22Rv1 (cell line): ENCODE results near the gene HBA2.

Source experiments
- H3K27ac ChIP-seq: fragments of 450-650 bp; 2 replicates; pipeline ENCODE4 v1.5.1; 2017
- CTCF ChIP-seq: fragments of 450-650 bp; IDR thresholded peaks from 2 replicates; pipeline ENCODE4 v1.5.1; 2017; ENCODE audit warnings: mild to moderate bottlenecking
- ZFX ChIP-seq: fragments of 450-650 bp; IDR thresholded peaks from 2 replicates; pipeline ENCODE4 v1.6.1; 2017; ENCODE audit warnings: antibody characterized with exemption, borderline replicate concordance

HBA2 gene

GRCh38 chr16:140175-140857 is 32.4 kb upstream of the HBA2 start:
- no peak overlapping the region for H3K27ac ChIP-seq
- TF ChIP-seq ZFX = no peak
- no peak for TF ChIP-seq CTCF

- no peak overlapping the region for H3K27ac ChIP-seq
- TF ChIP-seq CTCF = no peak
- TF ChIP-seq ZFX = no peak
Measured at GRCh38 chr16:142405-142967, 30.2 kb upstream of the HBA2 start.

- no peak overlapping the region for H3K27ac ChIP-seq
- TF ChIP-seq ZFX (no peak), CTCF (no peak)
Measured at GRCh38 chr16:143047-143446, 29.6 kb upstream of the HBA2 start.

- H3K27ac ChIP-seq = no peak overlapping the region
- TF ChIP-seq ZFX (no peak), CTCF (no peak)
Measured at GRCh38 chr16:143456-143855, 29.2 kb upstream of the HBA2 start.

GRCh38 chr16:144797-145252 is 27.9 kb upstream of the HBA2 start:
- H3K27ac ChIP-seq = no peak overlapping the region
- TF ChIP-seq ZFX (no peak), CTCF (no peak)

GRCh38 chr16:146646-147045 is 26.0 kb upstream of the HBA2 start:
- TF ChIP-seq CTCF (no peak), ZFX (no peak)
- H3K27ac ChIP-seq = no peak overlapping the region

GRCh38 chr16:149024-149660 is 23.5 kb upstream of the HBA2 start:
- TF ChIP-seq CTCF = no peak
- no peak for TF ChIP-seq ZFX

More at GRCh38 chr16:149024-149660, 23.5 kb upstream of the HBA2 start:
- no peak overlapping the region for H3K27ac ChIP-seq
